Mesothelial cell of epicardium (in vitro differentiated cells): ENCODE results near the gene HLA-DPA1. TPM values are rescaled to one million over a fixed set of nuclear protein-coding genes. Genes with fewer than 3 reads are reported as not detected.

Experiments
- DNase-seq, 2 experiments: peaks; one replicate each; pipeline ENCODE4 v3.0.0; 2021; ENCODE audit warnings: low spot score in 2 of 2; ENCODE audit not compliant: unreplicated experiment in 2 of 2
- H3K27ac Mint-ChIP-seq: 2 replicates; pipeline ENCODE4 v1.8.0; 2021; ENCODE audit warnings: mixed read lengths
- H3K27me3 Mint-ChIP-seq: 2 replicates; pipeline ENCODE4 v1.8.0; 2021; ENCODE audit warnings: low read depth, mixed read lengths
- H3K36me3 Mint-ChIP-seq: 2 replicates; pipeline ENCODE4 v1.8.0; 2021; ENCODE audit warnings: mixed read lengths
- H3K4me1 Mint-ChIP-seq: 2 replicates; pipeline ENCODE4 v1.8.0; 2021; ENCODE audit warnings: mixed read lengths
- H3K4me3 Mint-ChIP-seq: 2 replicates; pipeline ENCODE4 v1.8.0; 2021; ENCODE audit warnings: mild to moderate bottlenecking, moderate library complexity, mixed read lengths
- H3K9me3 Mint-ChIP-seq: 2 replicates; pipeline ENCODE4 v1.8.0; 2021; ENCODE audit warnings: mixed read lengths
- CTCF ChIP-seq: fragments of 200-600 bp; sonication (generic); IDR thresholded peaks from one replicate; pipeline ENCODE4 v1.5.0; 2021; ENCODE audit warnings: antibody characterized with exemption; ENCODE audit not compliant: unreplicated experiment
- total RNA-seq: library from RNA; stranded (reverse); gene quantifications from 3 replicates; pipeline ENCODE4 v1.2.1, GENCODE V29; 2021

HLA-DPA1 gene
- total RNA-seq, 1 donor from 2014 or later, result 2.2 TPM

GRCh38 chr6:33076406-33076934 is 3.0 kb upstream of the HLA-DPA1 start:
- Mint-ChIP-seq H3K36me3 (no peaks in the 10 kb centered on the region), H3K9me3 (no peaks in the 10 kb centered on the region), H3K27me3 (peaks cover 20% of the 10 kb centered on the region), H3K4me3 (no peak overlapping the region), H3K27ac (no peak overlapping the region), H3K4me1 (peaks cover 26% of the 10 kb centered on the region)
- no peak for TF ChIP-seq CTCF
- DNase-seq, result no peak

- TF ChIP-seq CTCF, result no peak
- Mint-ChIP-seq H3K27ac (no peak within 1 kb of the TSS), H3K27me3 (peaks cover 20% of the 10 kb centered on the region), H3K4me1 (peaks cover 19% of the 10 kb centered on the region), H3K4me3 (no peak within 1 kb of the TSS), H3K36me3 (no peaks in the 10 kb centered on the region), H3K9me3 (no peaks in the 10 kb centered on the region)
- no peak for DNase-seq
Observed at GRCh38 chr6:33075568-33076405, 2.3 kb upstream of the HLA-DPA1 start, which contains the start of gene HLA-DPB1. HLA-DPB1 (plus strand) TSS chr6:33075990; CDS start chr6:33076042, 52 bp downstream.

GRCh38 chr6:33075208-33075567 is 1.7 kb upstream of the HLA-DPA1 start:
- Mint-ChIP-seq H3K27me3 (peaks cover 20% of the 10 kb centered on the region), H3K4me1 (peaks cover 13% of the 10 kb centered on the region), H3K4me3 (no peak overlapping the region), H3K9me3 (no peaks in the 10 kb centered on the region), H3K27ac (no peak overlapping the region), H3K36me3 (no peaks in the 10 kb centered on the region)
- no peak for TF ChIP-seq CTCF
- no peak for DNase-seq

GRCh38 chr6:33072508-33073100 is 845 bp downstream of the HLA-DPA1 start:
- peaks cover under 1% of the 10 kb centered on the region for H3K4me1 Mint-ChIP-seq
- no peak for TF ChIP-seq CTCF
- no peaks in the 10 kb centered on the region for H3K36me3 Mint-ChIP-seq
- H3K27me3 Mint-ChIP-seq, result peaks cover 20% of the 10 kb centered on the region
- DNase-seq, result no peak
- H3K27ac Mint-ChIP-seq, result no peak overlapping the region
- H3K9me3 Mint-ChIP-seq, result peaks cover under 1% of the 10 kb centered on the region
- H3K4me3 Mint-ChIP-seq, result no peak overlapping the region

- DNase-seq, result no peak
- no peak for TF ChIP-seq CTCF
- Mint-ChIP-seq H3K36me3 (no peaks in the 10 kb centered on the region), H3K27ac (no peak overlapping the region), H3K4me1 (no peaks in the 10 kb centered on the region), H3K9me3 (peaks cover 5% of the 10 kb centered on the region), H3K4me3 (no peak overlapping the region), H3K27me3 (peaks cover 20% of the 10 kb centered on the region)
Observed at GRCh38 chr6:33071569-33071968, 1.9 kb downstream of the HLA-DPA1 start.
